ENCODE measurements around the gene STK32B.

STK32B gene

GRCh38 chr4:5372198-5372597, 320.9 kb downstream of the STK32B start:
- TF ChIP-seq ZNF157 (tag by site-specific recombination; IDR thresholded peaks at IDR 0.05) = no peak
- no peak for TF ChIP-seq ZNF707 (tag by site-specific recombination; IDR thresholded peaks at IDR 0.05)
- TF ChIP-seq REST (tag by site-specific recombination; IDR thresholded peaks at IDR 0.05) = no peak
- TF ChIP-seq ZNF473 (tag by site-specific recombination; IDR thresholded peaks at IDR 0.05) = no peak
- no peak for TF ChIP-seq KLF17 (tag by site-specific recombination; IDR thresholded peaks at IDR 0.05)
- no peak for TF ChIP-seq ZNF16 (tag by site-specific recombination; IDR thresholded peaks at IDR 0.05; ENCODE audit: low read depth)
- TF ChIP-seq CTCF (tag by site-specific recombination; IDR thresholded peaks at IDR 0.05) = no peak
- TF ChIP-seq ZNF585B (tag by site-specific recombination; IDR thresholded peaks at IDR 0.05) = no peak
- no peak for TF ChIP-seq ZNF548 (tag by site-specific recombination; IDR thresholded peaks at IDR 0.05)
- no peak for TF ChIP-seq ATF2 (tag by site-specific recombination; IDR thresholded peaks at IDR 0.05; ENCODE audit: low read depth)
- TF ChIP-seq ZNF48 (tag by site-specific recombination; IDR thresholded peaks at IDR 0.05) = no peak
- no peak for TF ChIP-seq ZNF214 (tag by site-specific recombination; IDR thresholded peaks at IDR 0.05; ENCODE audit: borderline replicate concordance)
- no peak for TF ChIP-seq ZBTB8A (tag by site-specific recombination; IDR thresholded peaks at IDR 0.05)
- no peak for TF ChIP-seq ZNF169 (tag by site-specific recombination; IDR thresholded peaks at IDR 0.05)
- TF ChIP-seq ZNF692 (tag by site-specific recombination; IDR thresholded peaks at IDR 0.05) = no peak
- no peak for TF ChIP-seq ZNF837 (tag by site-specific recombination; IDR thresholded peaks at IDR 0.05)
- no peak for TF ChIP-seq HOXA7 (CRISPR knock-in tag; IDR thresholded peaks at IDR 0.05; ENCODE audit: borderline replicate concordance)
- no peak for TF ChIP-seq ZNF629 (tag by site-specific recombination; IDR thresholded peaks at IDR 0.05)
- no peak for TF ChIP-seq ZNF404 (tag by site-specific recombination; IDR thresholded peaks at IDR 0.05)
- TF ChIP-seq ZNF623 (tag by site-specific recombination; IDR thresholded peaks at IDR 0.05) = no peak
- Histone ChIP-seq H3K27ac (ENCODE audit: extremely low read depth, low read depth, low read length) (no peak overlapping the region), H3K4me3 (ENCODE audit: low read depth, low read length) (no peak overlapping the region), H3K9me3 (ENCODE audit: control insufficient read depth, insufficient read depth, low read depth, low read length) (no peaks in the 10 kb centered on the region), H3K36me3 (ENCODE audit: control insufficient read depth in 2 of 2, insufficient read depth in 1 of 2, low read length in 2 of 2) (no peaks in the 10 kb centered on the region), H3K4me1 (ENCODE audit: control insufficient read depth, insufficient read depth, low read length) (no peaks in the 10 kb centered on the region)
- ChIA-PET POLR2A (no interaction called here), CTCF (no interaction called here)

Measured in HEK293 (cell line).